Lung (tissue), 12 donors: ENCODE results near the gene RAD54L2. TPM values are rescaled to one million over a fixed set of nuclear protein-coding genes. Genes with fewer than 3 reads are reported as not detected.
"Not testable (repeated sequence)": the region's sequence is repeated elsewhere in the genome, so short reads cannot be mapped to it uniquely, and the experiment has no call there.

Experiments
- ATAC-seq: fragments of 200-7000 bp; cut with Tn5 transposase; one replicate; pipeline ENCODE4 v1.9.1; 2020; ENCODE audit warnings: moderate number of reproducible peaks; ENCODE audit not compliant: insufficient read depth, low FRiP score
- DNase-seq, 3 donors: peaks; one replicate each; pipeline ENCODE4 v3.0.0-alpha.2; 2013 to 2017
- H3K27ac ChIP-seq, 2 donors: one replicate each; pipeline ENCODE4 v1.5.1; 2013; ENCODE audit warnings: mild to moderate bottlenecking in 2 of 2, moderate library complexity in 2 of 2, control low read depth in 1 of 2, inconsistent platforms in 1 of 2, low read depth in 1 of 2, low read length in 1 of 2
- H3K27me3 ChIP-seq, 3 donors: one replicate each; pipeline ENCODE4 v1.5.1; 2013; ENCODE audit warnings: low read length in 2 of 3; ENCODE audit not compliant: control insufficient read depth in 3 of 3, insufficient read depth in 3 of 3
- H3K36me3 ChIP-seq, 4 donors: one replicate each; pipeline ENCODE4 v1.5.1; 2013; ENCODE audit warnings: low read length in 4 of 4, mild to moderate bottlenecking in 1 of 4, moderate library complexity in 1 of 4; ENCODE audit not compliant: control insufficient read depth in 4 of 4, insufficient read depth in 4 of 4
- H3K4me1 ChIP-seq, 5 donors: one replicate each; pipeline ENCODE4 v1.5.1; 2013; ENCODE audit warnings: low read length in 5 of 5, mild to moderate bottlenecking in 2 of 5, moderate library complexity in 1 of 5; ENCODE audit not compliant: control insufficient read depth in 5 of 5, insufficient read depth in 5 of 5
- H3K4me3 ChIP-seq: one replicate; pipeline ENCODE4 v1.5.1; 2013; ENCODE audit warnings: mild to moderate bottlenecking, control low read depth, moderate library complexity
- H3K9ac ChIP-seq, 2 donors: one replicate each; pipeline ENCODE4 v1.5.1; 2013; ENCODE audit warnings: low read length in 2 of 2, control low read depth in 1 of 2; ENCODE audit not compliant: insufficient read depth in 1 of 2
- H3K9me3 ChIP-seq, 4 donors: one replicate each; pipeline ENCODE4 v1.5.1; 2013; ENCODE audit warnings: low read length in 3 of 4, mild to moderate bottlenecking in 1 of 4, moderate library complexity in 1 of 4; ENCODE audit not compliant: control insufficient read depth in 4 of 4, insufficient read depth in 3 of 4
- WGBS, 2 donors: extraction: QIAGEN DNeasy Blood & Tissue Kit; methylation state at CpG; one replicate each; pipeline ENCODE4 v1.1.7; 2013; 5-methylcytosine and 5-hydroxymethylcytosine counted together
- polyA plus RNA-seq, 2 donors: library from polyadenylated mRNA; stranded (reverse); fragments of 200-250 nt; gene quantifications; one replicate each; pipeline ENCODE4 v1.2.1, GENCODE V29; 2013
- total RNA-seq, 2 donors: library from RNA; depleted of rRNA in 1 of 2; stranded (reverse); fragments of >200 nt in 1 of 2; gene quantifications; one replicate each; pipeline ENCODE4 v1.2.1, GENCODE V29; 2014 to 2021
- TF ChIP-seq, protein P1 (sequence below): IDR thresholded peaks from 2 replicates; pipeline ENCODE4 v1.5.1; 2012; ENCODE audit warnings: mild to moderate bottlenecking; ENCODE audit errors: control extremely low read depth, extremely low read depth
- donor health status: control.
- donor health status: control.
- donor health status: Bipolar disorder and iron deficiency.
- donor health status: healthy.
- donor health status: DM: yes; HTN: yes; CAD: no.

The RAD54L2 gene
- total and polyA plus RNA-seq, 4 donors = 3.6 to 30.6 (median 15.2) TPM

- DNase-seq (peak; percentile 1 to 34 (median 22)), ATAC-seq (no peak)
- Histone ChIP-seq H3K9me3 (no peaks in the 10 kb centered on the region), H3K9ac (peak overlapping the region; percentile 63 to 85), H3K36me3 (peaks cover 0 to 9% (median 1%) of the 10 kb centered on the region in 4 donors), H3K4me1 (peaks cover 0 to 11% (median 6%) of the 10 kb centered on the region in 5 donors), H3K27me3 (no peaks in the 10 kb centered on the region), H3K27ac (peak overlapping the region; percentile 93 to 96), H3K4me3 (peak overlapping the region; percentile 99)
- TF ChIP-seq, protein P1, sequence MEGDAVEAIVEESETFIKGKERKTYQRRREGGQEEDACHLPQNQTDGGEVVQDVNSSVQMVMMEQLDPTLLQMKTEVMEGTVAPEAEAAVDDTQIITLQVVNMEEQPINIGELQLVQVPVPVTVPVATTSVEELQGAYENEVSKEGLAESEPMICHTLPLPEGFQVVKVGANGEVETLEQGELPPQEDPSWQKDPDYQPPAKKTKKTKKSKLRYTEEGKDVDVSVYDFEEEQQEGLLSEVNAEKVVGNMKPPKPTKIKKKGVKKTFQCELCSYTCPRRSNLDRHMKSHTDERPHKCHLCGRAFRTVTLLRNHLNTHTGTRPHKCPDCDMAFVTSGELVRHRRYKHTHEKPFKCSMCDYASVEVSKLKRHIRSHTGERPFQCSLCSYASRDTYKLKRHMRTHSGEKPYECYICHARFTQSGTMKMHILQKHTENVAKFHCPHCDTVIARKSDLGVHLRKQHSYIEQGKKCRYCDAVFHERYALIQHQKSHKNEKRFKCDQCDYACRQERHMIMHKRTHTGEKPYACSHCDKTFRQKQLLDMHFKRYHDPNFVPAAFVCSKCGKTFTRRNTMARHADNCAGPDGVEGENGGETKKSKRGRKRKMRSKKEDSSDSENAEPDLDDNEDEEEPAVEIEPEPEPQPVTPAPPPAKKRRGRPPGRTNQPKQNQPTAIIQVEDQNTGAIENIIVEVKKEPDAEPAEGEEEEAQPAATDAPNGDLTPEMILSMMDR = no peak
- 4 to 5% methylated on average over 11 of the region's 11 CpGs for WGBS, 2 donors
Observed at GRCh38 chr3:51539291-51539941, 897 bp downstream of the RAD54L2 start.

- H3K4me1 ChIP-seq, H3K9ac ChIP-seq, H3K4me3 ChIP-seq, H3K9me3 ChIP-seq, H3K27me3 ChIP-seq, ATAC-seq, DNase-seq, H3K27ac ChIP-seq: not testable (repeated sequence)
- H3K36me3 ChIP-seq = peaks cover 0 to 11% (median 2%) of the 10 kb centered on the region in 4 donors
- WGBS, 2 donors = 96% methylated on average over 11 of the region's 11 CpGs
Observed at GRCh38 chr3:51542596-51542995, 4.1 kb downstream of the RAD54L2 start.

GRCh38 chr3:51544011-51544775, 5.7 kb downstream of the RAD54L2 start:
- Histone ChIP-seq H3K9ac (no peak overlapping the region), H3K36me3 (peaks cover 0 to 11% (median 3%) of the 10 kb centered on the region in 4 donors), H3K9me3 (no peaks in the 10 kb centered on the region), H3K4me3 (no peak overlapping the region), H3K27ac (no peak overlapping the region), H3K27me3 (no peaks in the 10 kb centered on the region), H3K4me1 (peaks cover 0 to 10% (median 5%) of the 10 kb centered on the region in 5 donors)
- DNase-seq = no peak
- no peak for ATAC-seq
- TF ChIP-seq, protein P1 = no peak
- WGBS, 2 donors = 92 to 93% methylated on average over 3 of the region's 3 CpGs

GRCh38 chr3:51547274-51547673, 8.8 kb downstream of the RAD54L2 start:
- H3K36me3 ChIP-seq = peaks cover 0 to 7% (median 3%) of the 10 kb centered on the region in 4 donors
- no peak for DNase-seq
- H3K27me3 ChIP-seq = no peaks in the 10 kb centered on the region
- WGBS, 2 donors = 93 to 95% methylated on average over 6 of the region's 6 CpGs
- no peak for ATAC-seq
- TF ChIP-seq, protein P1 = no peak
- no peak overlapping the region for H3K27ac ChIP-seq
- no peak overlapping the region for H3K9ac ChIP-seq
- no peaks in the 10 kb centered on the region for H3K4me1 ChIP-seq
- H3K4me3 ChIP-seq = no peak overlapping the region
- H3K9me3 ChIP-seq = no peaks in the 10 kb centered on the region
